ENCODE measurements around the gene RPA1.
A peak's percentile ranks its signal among the peaks of the same experiment; 100 is the strongest.
"Not testable (repeated sequence)": the region's sequence is repeated elsewhere in the genome, so short reads cannot be mapped to it uniquely, and the experiment has no call there.

RPA1 gene

GRCh38 chr17:1894753-1895339 lies 65.0 kb downstream of the RPA1 start (continued):
- TF ChIP-seq ZNF548 (tag by site-specific recombination; IDR thresholded peaks at IDR 0.05) (no peak), KLF17 (tag by site-specific recombination; IDR thresholded peaks at IDR 0.05) (no peak), ZNF426 (tag by site-specific recombination; IDR thresholded peaks at IDR 0.05) (no peak)

- H3K27ac ChIP-seq (ENCODE audit: extremely low read depth, low read depth, low read length); H3K9me3 ChIP-seq (ENCODE audit: control insufficient read depth, insufficient read depth, low read depth, low read length); H3K4me1 ChIP-seq (ENCODE audit: control insufficient read depth, insufficient read depth, low read length); H3K4me3 ChIP-seq (ENCODE audit: low read depth, low read length): not testable (repeated sequence)
- H3K36me3 ChIP-seq (ENCODE audit: control insufficient read depth in 2 of 2, insufficient read depth in 1 of 2, low read length in 2 of 2) = peaks cover 43 to 84% of the 10 kb centered on the region in 2 experiments
- ChIA-PET POLR2A (interaction anchor here (0.6 kb wide), 1 partner anchor 126 kb away, joined by 4 read pairs; no protein-coding TSS in a partner anchor), CTCF (interaction anchor here (0.5 to 1.4 kb wide), 7 partner anchors 11 to 159 kb away, joined by 3 to 4 read pairs (median 3); partner anchors contain the start of gene HIC1)
- TF ChIP-seq ZNF530 (tag by site-specific recombination; IDR thresholded peaks at IDR 0.05; ENCODE audit: low read depth) = 0 out of 2 replicates have a peak, but pooled peaks have one; percentile 28
- TF ChIP-seq AEBP2 (tag by site-specific recombination; IDR thresholded peaks at IDR 0.05; ENCODE audit: borderline replicate concordance) = peak; percentile 30; the same call in 1 of the 2 replicates
- TF ChIP-seq ZNF639 (tag by site-specific recombination; IDR thresholded peaks at IDR 0.05) = 0 out of 2 replicates have a peak, but pooled peaks have one; percentile 33
- TF ChIP-seq REST (tag by site-specific recombination; IDR thresholded peaks at IDR 0.05) = peak; percentile 65; the same call in 1 of the 2 replicates
- TF ChIP-seq ZNF664 (tag by site-specific recombination; IDR thresholded peaks at IDR 0.05) = peak; percentile 65
- peak; percentile 71 for TF ChIP-seq ZBTB11 (tag by site-specific recombination; conservative IDR thresholded peaks at IDR 0.05; ENCODE audit: low read depth)
- 0 out of 2 replicates have a peak, but pooled peaks have one; percentile 29 for TF ChIP-seq ZNF629 (tag by site-specific recombination; IDR thresholded peaks at IDR 0.05)
- peak; percentile 86 for TF ChIP-seq ZNF426 (tag by site-specific recombination; IDR thresholded peaks at IDR 0.05)
- TF ChIP-seq ZNF394 (tag by site-specific recombination; IDR thresholded peaks at IDR 0.05; ENCODE audit: borderline replicate concordance) = peak; percentile 94
- TF ChIP-seq ZNF518A (tag by site-specific recombination; conservative IDR thresholded peaks at IDR 0.05; ENCODE audit: low read depth) = peak; percentile 88
- peak; percentile 78 for TF ChIP-seq ZNF623 (tag by site-specific recombination; IDR thresholded peaks at IDR 0.05)
- TF ChIP-seq ZNF510 (tag by site-specific recombination; IDR thresholded peaks at IDR 0.05; ENCODE audit: insufficient replicate concordance) = peak; percentile 61
- TF ChIP-seq ZNF140 (tag by site-specific recombination; IDR thresholded peaks at IDR 0.05) = peak; percentile 58; the same call in 1 of the 2 replicates
- TF ChIP-seq ZNF558 (tag by site-specific recombination; IDR thresholded peaks at IDR 0.05) = peak; percentile 64; the same call in 1 of the 2 replicates
- peak; percentile 77; the same call in 1 of the 2 replicates for TF ChIP-seq ZNF266 (tag by site-specific recombination; IDR thresholded peaks at IDR 0.05; ENCODE audit: low read depth)
- peak; percentile 31; the same call in 1 of the 2 replicates for TF ChIP-seq ZNF341 (tag by site-specific recombination; IDR thresholded peaks at IDR 0.05; ENCODE audit: low read depth)
These were observed 65.7 kb downstream of the RPA1 start for GRCh38 chr17:1895479-1895878.

All from HEK293 (cell line).